Sigmoid colon (tissue), 4 donors: ENCODE results near the gene DDX39A.
"Not testable (repeated sequence)": the region's sequence is repeated elsewhere in the genome, so short reads cannot be mapped to it uniquely, and the experiment has no call there.

ENCODE experiments used
- CTCF ChIP-seq, 4 experiments: fragments of 450-650 bp in 3 of 4; fragments of 200-600 bp in 1 of 4; IDR thresholded peaks; one replicate each; pipeline ENCODE4 v1.5.1; 2016 to 2019; ENCODE audit warnings: antibody characterized with exemption in 4 of 4, mild to moderate bottlenecking in 3 of 4, moderate library complexity in 2 of 4
- EP300 ChIP-seq, 4 donors: sonication (generic); formaldehyde crosslinking; IDR thresholded peaks; one replicate each; pipeline ENCODE4 v1.6.1; 2017; ENCODE audit warnings: antibody characterized with exemption in 4 of 4
- POLR2A ChIP-seq, 2 donors: fragments of 450-650 bp; IDR thresholded peaks; one replicate each; pipeline ENCODE4 v1.6.1; 2016; ENCODE audit warnings: antibody characterized with exemption in 2 of 2, mild to moderate bottlenecking in 2 of 2, moderate library complexity in 2 of 2

DNA sequence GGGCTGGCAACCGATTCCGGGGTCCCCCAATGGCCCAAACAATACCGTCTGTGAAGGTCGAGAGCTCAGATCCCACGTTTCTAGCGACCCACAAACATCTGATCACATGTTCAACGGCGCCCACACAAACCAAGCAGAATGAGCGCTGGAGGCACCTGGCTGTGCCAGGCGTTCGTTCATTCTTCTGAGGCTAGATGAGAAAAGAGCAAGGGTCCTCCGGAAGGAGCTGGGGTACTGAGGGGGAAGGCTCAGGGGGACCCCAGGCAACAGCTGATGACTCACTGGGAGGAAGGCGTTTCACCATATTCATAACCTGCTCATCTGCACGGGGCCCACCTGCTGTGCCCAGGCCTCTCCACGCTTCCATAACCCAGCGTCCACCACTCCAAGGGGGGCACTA, 22.0 kb downstream of the DDX39A start:
- TF ChIP-seq POLR2A, CTCF, EP300 (IDR thresholded peaks at IDR 0.05): not testable (repeated sequence)
